K562 (cell line): ENCODE data around the gene CRYBB1.

ENCODE experiments used
- BHLHE40 ChIP-seq: IDR thresholded peaks from 2 replicates; pipeline ENCODE4 v1.6.1; 2011; ENCODE audit warnings: low read length, improper control_type of control experiment
- EZH2 ChIP-seq: IDR thresholded peaks from 2 replicates; pipeline ENCODE4 v1.6.1; 2012; ENCODE audit warnings: low read depth, mild to moderate bottlenecking, inconsistent platforms, low read length, borderline replicate concordance
- PATZ1 ChIP-seq: fragments of 250-450 bp; sonication (Bioruptor Pico); IDR thresholded peaks from 2 replicates; pipeline ENCODE4 v1.5.0; 2020; ENCODE audit warnings: mild to moderate bottlenecking, borderline replicate concordance
- POLR2AphosphoS5 ChIP-seq: IDR thresholded peaks from 2 replicates; pipeline ENCODE4 v1.6.1; 2011; ENCODE audit warnings: mild to moderate bottlenecking, low read depth, low read length, moderate library complexity; ENCODE audit not compliant: control insufficient read depth, insufficient read depth
- ZBTB7A ChIP-seq: IDR thresholded peaks from 2 replicates; pipeline ENCODE4 v1.6.1; 2011; ENCODE audit warnings: low read depth, mild to moderate bottlenecking, low read length, moderate library complexity, borderline replicate concordance; ENCODE audit not compliant: control insufficient read depth

GRCh38 chr22:26552466-26552865 lies 65.4 kb downstream of the CRYBB1 start:
- TF ChIP-seq PATZ1 (CRISPR knock-in tag), result no peak
- TF ChIP-seq POLR2AphosphoS5, result no peak
- TF ChIP-seq EZH2, result no peak
- no peak for TF ChIP-seq ZBTB7A
- no peak for TF ChIP-seq BHLHE40
